Measurements from ENCODE around the gene NTRK3.
A peak's percentile ranks its signal among the peaks of the same experiment; 100 is the strongest.

The NTRK3 gene

GRCh38 chr15:88179562-88179961, 77.0 kb downstream of the NTRK3 start:
- no peak for DNase-seq (ENCODE audit: low spot score)

- DNase-seq (ENCODE audit: low spot score): no peak
These were observed 77.9 kb downstream of the NTRK3 start for GRCh38 chr15:88178631-88179030.

GRCh38 chr15:88177451-88177850, 79.1 kb downstream of the NTRK3 start:
- no peak for DNase-seq (ENCODE audit: low spot score)

GRCh38 chr15:88174571-88174970, 82.0 kb downstream of the NTRK3 start:
- DNase-seq (ENCODE audit: low spot score): no peak

DNA sequence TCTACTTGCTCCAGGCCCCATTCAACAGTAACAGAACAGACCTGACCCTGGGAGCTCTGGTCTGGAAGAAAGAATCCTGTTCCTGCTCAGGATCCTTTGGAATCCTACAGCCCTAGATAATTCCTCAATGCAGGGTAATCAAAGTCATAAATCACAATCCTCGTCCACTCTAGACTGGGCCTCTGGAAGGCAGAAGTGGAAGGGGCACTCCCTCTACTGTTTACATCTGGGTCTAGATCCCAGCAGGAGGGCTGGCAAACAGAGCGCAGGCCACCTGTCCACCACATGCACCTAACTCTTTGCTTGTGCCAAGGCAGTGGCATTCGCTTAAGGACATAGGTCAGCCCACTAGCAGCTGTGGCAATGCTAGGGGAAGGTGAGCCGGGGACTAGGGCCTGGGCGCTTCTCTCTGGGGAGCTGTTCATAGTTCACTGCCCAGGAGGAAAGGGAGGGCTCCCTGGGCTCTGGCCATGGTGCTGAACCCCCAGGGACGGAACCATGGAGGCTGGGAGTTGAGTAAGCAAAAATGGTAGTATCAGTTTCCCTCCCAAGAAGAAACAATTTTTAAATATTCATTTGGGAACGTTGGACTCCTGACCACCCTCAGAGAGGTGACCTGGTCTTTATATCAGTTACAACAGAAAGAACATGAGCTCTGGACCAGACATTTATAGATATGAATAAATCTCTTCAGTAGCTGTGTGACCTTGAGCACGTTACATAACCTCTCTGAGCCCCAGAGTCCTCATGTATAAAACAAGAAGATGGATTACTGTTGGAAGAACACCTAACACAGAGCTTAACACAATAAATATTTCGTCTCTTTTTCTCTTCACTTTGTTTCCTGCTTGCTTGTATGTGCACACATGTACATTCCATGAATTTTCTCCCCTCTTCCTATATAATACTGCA, 90.2 kb downstream of the NTRK3 start:
- no peak for DNase-seq (ENCODE audit: low spot score)

GRCh38 chr15:88161636-88162035, 94.9 kb downstream of the NTRK3 start:
- no peak for DNase-seq (ENCODE audit: low spot score)

- DNase-seq (ENCODE audit: low spot score): no peak
These were observed 101.2 kb downstream of the NTRK3 start for GRCh38 chr15:88155310-88155709.

DNA sequence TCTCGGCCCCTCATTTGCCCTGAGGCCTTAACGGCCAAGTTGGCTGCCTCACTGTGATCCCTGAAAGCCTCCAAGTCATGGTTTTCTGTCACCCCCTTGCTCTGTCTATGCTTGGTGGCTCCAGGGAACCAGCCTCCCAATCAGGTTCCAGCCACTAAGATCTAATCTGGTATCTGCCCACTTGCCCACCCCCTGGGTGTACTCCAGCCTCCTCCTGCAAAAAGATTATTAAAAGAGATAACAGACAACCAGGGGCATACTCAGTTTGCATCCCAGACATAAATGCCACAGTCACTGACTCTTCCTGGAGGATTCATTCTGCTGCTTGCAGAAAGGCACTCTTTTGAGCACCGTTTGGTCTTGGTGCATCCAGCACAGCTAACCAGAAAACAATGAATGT, 103.9 kb downstream of the NTRK3 start:
- DNase-seq (ENCODE audit: low spot score): no peak

- no peak for DNase-seq (ENCODE audit: low spot score)
These were observed 108.8 kb downstream of the NTRK3 start for GRCh38 chr15:88147760-88148159.

DNA sequence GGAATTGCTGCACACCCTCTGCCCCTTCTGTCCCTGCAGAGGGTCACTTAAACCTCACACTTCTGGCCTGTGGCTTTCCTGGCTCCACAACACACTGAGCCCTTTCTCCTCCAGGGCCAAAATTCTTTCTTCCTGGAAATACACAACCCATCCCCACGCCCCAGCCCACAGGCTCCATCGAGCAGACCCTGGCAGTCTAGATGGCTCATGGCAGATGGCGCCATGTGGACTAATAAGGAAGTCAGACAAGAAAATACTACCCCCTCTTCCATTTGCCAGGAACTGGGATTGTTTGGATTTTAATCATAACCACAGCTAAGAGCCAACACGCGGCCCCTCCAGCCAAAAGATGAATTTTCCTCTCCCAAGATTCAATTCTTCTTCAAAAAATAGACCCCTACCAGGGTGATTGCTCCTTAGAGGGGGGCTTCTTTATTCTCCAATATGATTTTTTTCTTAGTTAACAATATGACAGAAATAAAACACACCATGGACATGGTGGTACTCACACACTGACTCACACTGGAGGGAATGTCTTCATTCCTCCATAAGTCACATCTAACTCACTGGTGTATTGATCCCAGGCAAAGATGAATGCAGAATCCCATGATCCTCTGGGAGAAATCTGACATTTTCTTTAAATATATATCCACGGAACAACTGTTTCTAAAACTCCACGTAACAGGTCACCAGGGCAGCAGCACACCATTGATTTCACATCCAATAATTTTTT, 111.5 kb downstream of the NTRK3 start:
- DNase-seq (ENCODE audit: low spot score): no peak

- no peak for DNase-seq (ENCODE audit: low spot score)
These were observed 114.4 kb downstream of the NTRK3 start for GRCh38 chr15:88142121-88142520.

GRCh38 chr15:88141269-88141889, 115.2 kb downstream of the NTRK3 start:
- no peak for DNase-seq (ENCODE audit: low spot score)

- DNase-seq (ENCODE audit: low spot score): no peak
These were observed 116.1 kb downstream of the NTRK3 start for GRCh38 chr15:88140398-88140797.

DNA sequence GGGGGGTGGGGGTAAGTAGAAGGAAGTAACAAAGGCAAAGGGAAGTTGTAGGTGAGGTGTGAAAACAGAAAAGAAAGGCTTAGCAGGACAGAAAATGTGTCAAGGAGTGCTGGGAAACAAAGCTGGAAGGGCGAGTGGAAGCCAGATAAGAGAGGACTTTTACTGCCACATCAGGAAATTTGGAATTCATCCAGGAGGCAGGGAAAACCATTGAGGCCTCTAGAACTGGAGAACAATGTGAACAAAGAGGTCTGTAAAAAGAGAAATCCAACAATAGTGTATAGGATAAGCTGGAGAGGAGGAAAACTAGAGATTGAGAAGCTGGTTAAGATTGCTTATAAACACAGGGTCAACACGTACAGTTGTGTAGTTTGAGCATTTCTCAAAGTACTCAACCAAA, 116.6 kb downstream of the NTRK3 start:
- DNase-seq (ENCODE audit: low spot score): peak; percentile 21

- DNase-seq (ENCODE audit: low spot score): no peak
These were observed 122.7 kb downstream of the NTRK3 start for GRCh38 chr15:88133795-88134194.

DNA sequence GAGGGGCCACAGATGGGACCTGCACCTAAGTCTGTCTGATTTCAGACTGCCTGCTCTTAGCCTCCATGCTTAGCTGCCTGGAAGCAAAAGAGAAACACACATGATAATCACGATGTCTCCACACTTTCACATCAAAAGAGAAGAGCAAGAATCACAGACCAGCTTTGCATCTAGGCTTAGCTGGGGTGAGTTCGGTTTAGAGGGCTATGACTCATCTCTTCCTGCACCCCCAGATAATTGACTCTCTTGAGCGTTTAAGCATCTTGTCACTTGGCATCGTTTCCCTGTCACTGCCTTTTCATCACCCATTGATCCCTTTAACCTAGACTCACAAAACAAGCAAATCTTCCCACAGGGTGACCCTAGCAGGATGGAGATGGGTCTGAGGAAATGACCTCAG, 124.0 kb downstream of the NTRK3 start:
- DNase-seq (ENCODE audit: low spot score): no peak

DNA sequence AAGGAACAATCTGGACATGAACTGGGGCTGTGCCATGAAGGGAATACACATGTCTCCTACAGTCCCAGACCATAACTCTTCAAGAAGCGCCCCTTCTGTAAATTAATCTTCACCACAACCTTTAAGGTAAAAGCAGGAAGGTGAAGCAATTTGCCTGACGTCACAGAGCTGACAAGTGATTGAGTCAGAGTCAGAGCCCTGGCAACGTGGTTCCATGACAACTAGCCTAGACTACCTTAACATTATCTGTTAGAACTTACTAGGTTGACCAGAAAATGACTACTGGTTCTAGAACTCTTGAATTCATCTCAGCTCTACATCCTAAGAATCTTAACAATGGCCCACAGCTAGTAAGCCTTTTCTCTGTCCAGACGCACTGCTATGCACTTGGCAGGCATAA, 124.6 kb downstream of the NTRK3 start:
- DNase-seq (ENCODE audit: low spot score): no peak

DNA sequence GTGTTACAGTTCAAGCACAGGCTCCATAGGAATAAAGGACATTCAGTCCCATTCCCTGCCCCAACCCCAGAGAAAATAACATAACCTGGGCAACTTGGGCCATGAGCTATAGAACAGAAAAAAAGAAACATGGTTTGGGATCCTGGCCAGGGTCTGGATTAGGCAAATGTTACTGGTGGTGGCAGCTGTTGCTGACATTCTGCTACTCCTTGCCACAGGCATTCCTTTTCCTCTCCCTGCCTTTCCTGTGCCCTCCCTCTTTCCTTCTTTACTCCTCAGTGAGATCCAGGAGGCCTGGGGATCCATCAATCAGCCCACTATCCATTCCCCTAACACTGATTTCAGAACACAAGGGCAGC, 129.1 kb downstream of the NTRK3 start:
- DNase-seq (ENCODE audit: low spot score): no peak

- DNase-seq (ENCODE audit: low spot score): no peak
These were observed 129.7 kb downstream of the NTRK3 start for GRCh38 chr15:88126695-88127431.

- no peak for DNase-seq (ENCODE audit: low spot score)
These were observed 131.0 kb downstream of the NTRK3 start for GRCh38 chr15:88125576-88125975.

DNA sequence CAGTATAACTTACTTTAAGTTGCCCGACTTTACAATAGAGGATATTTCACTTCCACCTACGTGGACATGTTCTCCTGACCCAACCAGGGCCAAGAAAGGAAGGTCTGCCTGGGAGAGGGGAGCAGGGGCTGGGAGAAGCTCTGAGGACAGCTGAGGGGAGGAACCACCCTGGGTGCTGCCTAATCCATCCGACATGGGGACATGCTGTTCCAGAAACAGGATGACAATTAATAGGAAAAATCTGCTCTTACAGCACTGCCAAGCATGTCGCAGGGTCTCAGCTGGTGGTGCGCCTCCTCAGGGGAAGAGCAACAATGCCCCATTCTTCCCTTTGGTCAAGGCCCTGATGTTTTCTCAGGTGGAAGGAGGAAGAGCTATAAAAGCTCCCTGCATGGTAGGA, 132.3 kb downstream of the NTRK3 start:
- peak; percentile 16 for DNase-seq (ENCODE audit: low spot score)

DNA sequence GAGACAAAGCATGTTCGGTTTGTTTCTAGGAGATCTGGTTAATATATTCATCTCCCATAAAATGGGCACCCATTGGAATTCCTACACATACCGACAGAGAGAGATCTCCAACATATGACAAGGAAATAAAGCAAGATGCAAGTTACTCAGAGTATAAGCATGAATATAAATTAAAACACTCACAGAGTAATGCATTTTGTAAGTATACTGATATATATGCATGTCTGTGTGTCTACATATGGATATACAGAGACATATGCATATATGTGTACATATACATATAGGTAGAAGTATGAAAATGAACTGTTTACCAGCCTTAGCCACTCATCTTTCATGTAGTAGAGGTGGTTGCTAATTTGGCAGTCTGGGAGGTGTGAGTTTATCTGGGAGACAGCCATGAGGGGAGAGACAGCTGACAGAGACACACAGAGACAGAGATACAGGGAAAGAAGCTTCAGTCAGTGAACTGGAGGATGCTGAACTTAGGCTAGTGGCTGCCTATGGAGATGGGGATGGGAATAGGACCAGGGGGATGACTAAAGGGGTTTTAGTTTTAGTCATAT, 134.5 kb downstream of the NTRK3 start:
- DNase-seq (ENCODE audit: low spot score): no peak

Data from Ammon's horn (tissue), 1 donor.